GM04504 (cell line): ENCODE data around the gene RBFOX2.
A peak's percentile ranks its signal among the peaks of the same experiment; 100 is the strongest.

ENCODE experiments used
- DNase-seq: peaks from one replicate; pipeline ENCODE4 v3.0.0-alpha.2; 2012; ENCODE audit warnings: low read depth

Gene RBFOX2

DNA sequence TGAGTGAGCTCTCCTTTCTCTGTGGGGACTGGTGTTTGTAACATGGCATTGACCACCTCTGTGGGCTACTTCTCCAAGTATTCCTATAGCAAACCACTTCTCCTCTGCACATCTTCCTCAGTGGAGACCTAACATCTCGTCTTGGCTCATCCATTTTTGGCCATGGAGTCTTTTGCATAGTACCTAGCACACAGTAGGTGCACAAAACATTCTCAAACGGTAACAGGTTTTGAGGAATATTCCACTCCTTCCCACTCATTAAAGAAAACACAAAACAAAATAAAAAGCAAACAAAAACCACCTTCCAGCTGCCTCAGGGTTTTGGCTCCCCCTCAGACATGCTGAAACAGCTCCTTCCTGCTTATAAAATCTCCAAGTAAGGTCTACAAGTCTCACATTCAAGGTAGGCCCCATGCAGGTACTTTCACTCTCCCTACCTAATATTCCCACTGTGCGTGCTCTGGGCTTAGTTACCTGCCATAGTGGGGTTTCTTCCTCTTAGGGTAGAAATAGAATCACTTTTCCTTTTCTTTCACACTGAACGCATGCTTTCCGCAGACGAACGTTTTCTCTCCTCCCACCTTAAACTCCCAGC, 132.4 kb downstream of the RBFOX2 start:
- no peak for DNase-seq

DNA sequence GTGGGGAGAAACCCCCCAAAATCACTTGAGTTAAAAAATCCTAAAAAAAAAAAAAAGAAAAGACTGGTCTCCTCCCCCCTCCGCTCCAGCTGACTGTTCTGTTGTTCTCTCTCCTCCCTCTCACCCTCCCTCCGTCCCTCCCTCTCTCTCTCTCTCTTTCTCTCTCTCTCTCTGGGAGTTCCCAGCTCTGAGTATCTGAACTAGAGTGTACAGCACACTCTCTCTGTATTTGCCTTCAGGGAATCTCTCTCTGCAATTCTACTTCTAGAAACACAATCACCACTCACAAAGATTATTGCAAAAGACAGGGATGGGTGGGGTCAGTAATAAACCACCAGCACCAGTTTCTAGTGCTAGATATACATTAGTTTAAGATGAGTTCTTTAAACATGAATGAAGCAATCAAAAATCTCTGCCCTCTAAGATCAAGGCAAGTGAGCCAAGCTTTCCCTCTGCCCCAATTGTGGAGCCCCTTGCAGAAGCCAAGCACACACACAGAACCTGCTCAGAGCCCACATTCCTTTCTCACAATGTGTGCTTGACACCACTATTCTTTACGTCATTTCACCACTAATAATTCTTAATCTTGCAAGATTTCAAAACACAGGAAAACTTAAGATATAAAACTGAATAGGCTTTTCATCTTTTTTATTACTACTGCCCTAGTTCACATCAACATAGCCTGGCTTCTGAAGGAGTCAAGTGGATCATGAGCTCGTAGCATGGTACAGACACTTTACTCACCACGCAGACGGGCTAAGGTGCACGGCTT, 133.5 kb downstream of the RBFOX2 start:
- peak; percentile 75 for DNase-seq

DNA sequence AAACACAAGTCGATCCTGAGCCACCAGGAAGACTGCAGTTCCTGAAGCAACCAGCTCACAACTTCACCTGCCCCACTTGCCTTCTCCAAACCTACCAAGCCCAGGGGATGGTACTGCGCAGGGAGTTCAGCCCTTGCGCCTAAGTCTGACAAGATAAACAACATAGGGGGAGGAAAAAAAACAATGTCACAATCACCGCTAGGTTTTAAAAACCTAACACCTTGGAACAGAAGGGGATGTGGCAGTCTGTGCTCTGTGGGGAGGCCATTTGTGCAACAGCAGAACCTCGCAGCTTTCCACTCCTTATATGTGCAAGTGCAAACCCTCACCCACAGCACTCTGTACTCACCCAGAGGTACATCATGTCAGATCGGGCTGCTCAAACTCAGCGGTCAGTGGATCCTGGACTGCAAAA, 134.2 kb downstream of the RBFOX2 start:
- no peak for DNase-seq

DNA sequence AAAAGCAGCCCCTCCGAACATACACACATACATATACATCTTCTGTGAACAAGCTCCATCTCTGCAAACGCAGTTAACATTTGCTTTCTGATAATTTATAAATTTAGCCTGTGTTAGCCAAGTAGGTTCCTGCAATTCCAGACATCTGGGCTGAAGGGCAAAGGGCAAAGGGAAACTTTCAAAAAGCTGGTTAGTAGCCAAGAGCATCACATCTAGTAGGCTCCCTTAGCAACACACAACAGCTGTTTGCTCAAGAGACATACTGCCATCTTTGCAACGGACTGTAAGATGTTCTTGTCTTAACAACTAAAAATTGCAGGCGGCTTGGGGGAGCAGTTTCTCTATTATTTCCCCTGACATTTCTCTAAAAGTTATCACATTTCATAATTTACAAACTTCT, 134.9 kb downstream of the RBFOX2 start:
- no peak for DNase-seq

DNA sequence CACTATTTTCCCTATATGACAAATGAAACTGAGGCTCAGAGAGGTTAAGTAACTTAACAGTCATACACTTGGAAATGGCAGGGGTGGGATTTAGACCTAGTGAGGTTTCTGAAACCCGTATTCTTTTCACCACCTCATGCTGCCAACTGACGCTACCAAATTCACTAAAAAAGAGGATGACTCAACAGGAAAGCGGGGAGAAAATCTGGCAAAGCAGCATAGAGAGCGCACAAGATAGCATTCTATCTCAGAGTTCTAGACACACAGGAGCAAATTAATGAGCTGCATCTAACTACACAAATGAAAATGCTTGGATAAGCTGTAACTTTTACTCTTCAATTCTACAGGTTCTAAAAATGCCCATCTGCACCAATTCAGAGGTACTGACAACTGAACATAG, 136.4 kb downstream of the RBFOX2 start:
- peak; percentile 58 for DNase-seq

DNA sequence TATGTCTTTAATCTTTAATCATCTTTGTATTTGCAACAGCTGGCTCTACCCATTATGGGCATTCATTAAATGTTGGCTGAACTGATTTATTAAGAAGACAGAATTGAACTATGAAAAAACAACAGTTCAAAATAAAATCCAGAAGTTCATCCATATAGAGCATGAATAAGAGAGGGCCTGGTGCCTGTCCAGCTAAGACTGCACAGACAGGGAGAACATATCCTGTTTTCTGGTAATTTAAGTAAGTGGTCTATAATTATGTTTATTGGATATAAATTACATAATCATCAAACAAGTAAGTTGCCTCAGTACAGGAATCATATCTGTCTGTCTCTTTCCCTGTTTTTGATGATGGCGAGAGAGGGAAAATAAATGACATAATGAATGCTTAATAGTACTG, 137.2 kb downstream of the RBFOX2 start:
- no peak for DNase-seq

DNA sequence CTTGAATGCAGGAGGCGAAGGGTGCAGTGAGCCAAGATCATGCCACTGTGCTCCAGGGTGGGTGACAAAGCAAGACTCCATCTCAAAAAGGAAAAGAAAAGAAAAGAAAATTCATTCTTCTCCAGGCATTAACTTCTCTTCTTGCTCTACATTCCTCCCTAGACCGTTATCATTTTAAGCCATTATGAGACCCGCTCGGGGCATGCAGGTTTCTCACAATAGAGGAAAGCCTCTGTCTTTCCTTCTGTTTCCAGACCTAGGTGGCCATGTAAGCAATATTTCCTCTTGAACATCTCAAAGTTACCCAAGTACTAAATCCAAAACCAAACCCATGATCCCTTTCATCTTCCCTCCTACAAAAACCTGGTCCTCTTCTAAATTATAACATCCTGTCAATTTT, 139.6 kb downstream of the RBFOX2 start:
- DNase-seq: no peak

DNA sequence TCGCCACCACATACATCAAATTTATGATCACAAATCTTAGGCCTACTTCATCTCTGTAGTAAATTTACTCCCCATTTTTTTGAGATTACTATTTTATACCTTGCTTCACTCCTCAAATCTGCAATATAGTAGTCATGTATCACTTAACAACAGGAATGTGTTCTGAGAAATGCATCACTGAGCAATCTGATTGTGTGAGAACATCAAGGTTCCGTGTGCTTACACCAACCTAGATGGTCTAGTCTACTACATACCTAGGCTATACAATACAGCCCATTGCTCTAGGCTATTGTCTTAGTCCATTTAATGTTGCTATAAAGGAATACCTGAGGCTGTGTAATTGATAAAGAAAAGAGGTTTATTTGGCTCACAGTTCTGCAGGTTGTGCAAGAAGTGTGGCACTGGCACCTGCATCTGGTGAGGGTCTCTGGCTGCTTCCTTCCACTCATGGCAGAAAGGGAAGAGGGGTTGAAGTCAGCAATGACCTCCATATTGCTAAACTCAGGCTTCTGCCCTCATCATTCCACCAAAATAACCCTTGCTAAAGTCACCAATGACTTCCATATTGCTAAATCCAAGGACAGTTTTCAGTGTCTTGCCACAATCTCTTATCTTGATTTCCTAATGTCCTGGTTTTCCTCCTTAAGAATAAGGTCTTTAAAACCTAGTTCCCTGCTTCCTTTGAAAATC, 140.3 kb downstream of the RBFOX2 start:
- DNase-seq: no peak

DNA sequence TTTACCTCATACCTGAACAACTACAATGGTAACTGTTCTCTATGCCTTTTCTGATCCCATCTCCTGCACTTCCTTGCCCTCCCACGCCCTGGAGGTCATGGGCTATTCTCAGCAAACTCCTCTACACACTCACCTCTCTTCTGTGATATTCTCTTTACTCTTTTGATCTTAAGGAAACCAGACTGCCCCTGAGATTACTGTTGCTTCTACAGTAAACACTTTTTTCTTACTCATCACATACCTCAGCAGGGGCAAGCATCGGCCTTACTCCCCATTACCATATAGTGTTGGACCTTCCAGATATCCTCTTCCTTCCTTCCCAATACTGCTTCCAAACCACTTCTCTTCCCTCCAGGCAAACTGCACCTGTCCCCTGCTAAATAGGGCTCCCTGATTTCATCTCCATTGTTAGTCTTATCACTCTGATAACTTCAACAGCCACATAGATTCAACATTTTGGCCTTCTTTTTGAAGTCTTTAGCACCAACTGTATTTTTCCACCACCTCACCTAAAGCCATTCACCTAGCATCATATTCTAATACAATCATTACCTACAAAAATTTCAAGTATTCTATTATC, 141.2 kb downstream of the RBFOX2 start:
- no peak for DNase-seq

DNA sequence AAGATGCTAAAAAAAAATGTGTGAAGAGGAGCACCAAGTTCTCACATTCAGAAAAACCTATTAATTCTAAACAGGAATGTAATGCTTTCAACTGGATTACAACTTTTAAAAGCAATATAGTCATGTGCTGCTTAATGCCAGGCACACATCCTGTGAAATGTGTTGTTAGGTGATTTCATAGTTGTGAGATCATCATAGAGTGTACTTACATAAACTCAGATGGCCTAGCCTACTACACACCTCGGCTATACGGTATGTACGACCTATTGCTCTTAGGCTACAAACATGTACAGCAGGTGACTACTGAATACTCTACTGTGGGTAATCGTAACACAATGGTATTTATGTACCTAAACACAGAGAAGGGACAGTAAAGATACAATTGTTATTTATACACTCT, 142.3 kb downstream of the RBFOX2 start:
- no peak for DNase-seq

DNA sequence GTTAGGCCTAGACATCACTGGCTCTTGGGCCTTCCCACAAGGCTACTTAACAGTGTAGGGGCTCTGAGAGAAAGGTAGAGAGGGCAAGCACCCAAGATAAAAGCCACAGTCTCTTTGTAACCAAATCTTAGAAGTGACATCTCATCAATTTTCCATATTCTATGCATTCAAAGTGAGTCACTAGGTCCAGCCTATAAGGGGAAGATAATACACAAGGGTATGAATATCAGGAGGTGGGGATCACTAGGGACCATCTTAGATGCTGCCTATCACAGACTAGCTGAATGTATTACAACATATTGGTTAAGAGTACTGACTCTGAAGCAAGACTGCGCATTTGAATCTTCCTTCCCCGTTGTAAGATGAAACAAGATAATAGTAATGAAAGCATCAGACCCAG, 144.1 kb downstream of the RBFOX2 start:
- no peak for DNase-seq

DNA sequence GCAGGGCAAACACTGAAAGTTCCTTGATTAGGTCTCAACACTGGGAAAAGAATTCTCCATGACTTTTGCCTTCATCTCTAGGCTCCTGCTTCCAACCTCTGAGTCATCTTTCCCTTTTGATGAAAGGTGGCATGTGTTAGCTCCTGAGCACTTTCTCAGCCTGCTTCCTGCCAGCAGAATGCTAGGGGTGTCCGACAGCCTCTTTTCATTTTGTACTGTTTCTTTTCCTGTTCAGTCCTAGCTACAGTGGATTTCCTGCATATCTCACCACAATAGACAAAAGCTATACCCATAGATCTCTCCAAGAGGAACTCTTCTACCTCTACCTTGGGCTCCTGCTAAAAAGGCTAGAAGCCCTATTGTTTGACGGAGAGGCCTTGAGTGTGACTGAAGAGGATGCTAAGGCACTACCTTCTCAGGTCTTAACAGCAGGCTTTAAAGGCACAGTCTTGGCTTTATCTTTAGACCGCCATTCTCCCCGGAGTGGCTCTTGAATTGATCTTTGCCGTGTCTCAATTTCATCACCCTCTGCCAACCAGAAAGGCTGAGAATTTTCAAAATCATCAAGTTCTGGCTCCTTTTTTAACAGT, 145.5 kb downstream of the RBFOX2 start:
- peak; percentile 20 for DNase-seq

DNA sequence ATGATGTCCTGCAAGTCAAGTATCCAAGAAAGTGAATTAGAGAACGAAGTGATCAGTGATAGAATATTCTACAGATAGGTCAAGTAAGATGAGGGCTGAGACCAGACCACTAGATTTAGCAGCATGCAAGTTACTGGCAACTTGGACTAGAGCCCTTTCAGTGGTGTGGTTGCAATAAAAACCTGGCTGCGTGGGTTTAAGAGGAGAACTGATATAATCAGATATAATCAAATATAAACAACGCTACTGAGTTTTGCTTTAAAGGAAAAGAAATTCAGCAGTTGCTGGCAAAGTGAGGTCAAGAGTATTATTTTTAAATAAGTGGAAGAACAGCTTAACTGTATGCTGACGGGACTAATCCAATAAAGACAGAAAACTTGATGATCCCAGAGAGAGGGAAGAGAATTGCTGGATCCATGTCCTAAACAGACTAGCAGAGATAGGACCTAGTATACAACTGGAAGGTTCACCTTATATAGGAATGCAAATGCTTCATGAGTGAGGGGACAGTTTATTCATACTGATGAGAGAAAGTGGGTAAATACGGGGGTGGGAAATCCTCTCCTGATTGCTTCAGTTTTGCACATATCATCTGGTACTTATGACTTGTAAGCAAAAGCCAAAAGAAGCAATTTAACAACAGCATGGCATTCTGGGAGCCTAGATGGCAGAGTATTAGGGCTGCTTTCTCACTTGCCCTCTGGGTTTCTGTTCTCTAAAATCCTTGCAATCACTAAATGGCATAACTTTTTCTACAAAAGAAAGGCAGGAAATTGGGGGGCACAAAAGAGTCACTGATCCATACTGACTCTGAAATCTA, 146.2 kb downstream of the RBFOX2 start:
- no peak for DNase-seq

DNA sequence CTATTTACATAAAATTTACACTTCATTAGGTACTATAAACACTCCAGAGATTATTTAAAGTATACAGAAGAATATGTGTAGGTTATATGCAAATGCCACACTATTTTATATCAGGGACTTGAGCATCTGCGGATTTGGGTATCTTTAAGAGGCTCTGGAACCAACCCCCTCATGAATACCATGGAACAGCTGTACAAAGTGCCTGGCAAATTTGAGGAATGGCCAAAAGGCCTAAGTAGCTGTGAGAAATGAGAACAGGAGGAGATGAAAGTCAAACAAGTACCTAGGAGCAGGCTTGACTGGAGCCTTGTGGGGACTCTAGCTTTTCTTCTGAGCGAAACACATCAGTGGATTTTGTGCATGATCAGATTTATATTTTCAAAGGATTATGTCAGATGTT, 149.3 kb downstream of the RBFOX2 start:
- DNase-seq: no peak

DNA sequence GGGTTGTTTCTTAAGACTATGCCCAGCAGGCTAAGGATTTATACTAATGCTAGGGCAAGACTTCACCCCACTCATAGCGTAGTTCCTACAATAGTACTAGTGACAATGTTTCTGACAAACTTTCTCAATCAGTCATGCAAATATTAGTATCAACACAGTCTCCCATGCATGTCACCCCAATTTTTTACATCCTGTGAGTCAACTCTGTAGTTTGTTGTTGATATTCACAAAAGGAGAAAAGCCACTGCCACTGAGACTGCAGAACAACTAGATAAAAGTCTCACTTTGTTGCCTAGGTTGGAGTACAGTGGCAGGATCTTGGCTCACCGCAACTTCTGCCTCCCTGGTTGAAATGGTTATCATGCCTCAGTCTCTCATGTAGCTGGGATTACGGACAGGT, 155.2 kb downstream of the RBFOX2 start:
- no peak for DNase-seq

DNA sequence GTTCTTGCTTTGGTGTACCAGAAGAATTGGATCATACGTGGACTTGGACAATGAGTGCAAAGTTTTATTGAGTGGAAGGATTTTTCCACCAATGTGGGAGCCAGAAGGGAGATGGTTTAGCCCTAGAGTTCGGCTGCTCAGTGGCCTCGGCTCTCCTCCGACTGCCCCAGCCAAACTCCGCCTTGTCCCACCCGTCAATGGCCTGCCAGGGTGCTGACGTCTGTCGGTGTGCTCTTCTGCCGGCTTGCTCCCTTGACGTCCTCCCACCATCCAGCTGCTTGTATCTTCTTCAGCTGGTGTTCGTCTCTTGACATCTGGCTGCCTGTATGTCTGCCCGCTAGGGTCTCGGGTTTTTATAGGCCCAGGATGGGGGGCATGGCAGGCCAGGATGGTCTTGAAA, 156.2 kb downstream of the RBFOX2 start:
- no peak for DNase-seq

DNA sequence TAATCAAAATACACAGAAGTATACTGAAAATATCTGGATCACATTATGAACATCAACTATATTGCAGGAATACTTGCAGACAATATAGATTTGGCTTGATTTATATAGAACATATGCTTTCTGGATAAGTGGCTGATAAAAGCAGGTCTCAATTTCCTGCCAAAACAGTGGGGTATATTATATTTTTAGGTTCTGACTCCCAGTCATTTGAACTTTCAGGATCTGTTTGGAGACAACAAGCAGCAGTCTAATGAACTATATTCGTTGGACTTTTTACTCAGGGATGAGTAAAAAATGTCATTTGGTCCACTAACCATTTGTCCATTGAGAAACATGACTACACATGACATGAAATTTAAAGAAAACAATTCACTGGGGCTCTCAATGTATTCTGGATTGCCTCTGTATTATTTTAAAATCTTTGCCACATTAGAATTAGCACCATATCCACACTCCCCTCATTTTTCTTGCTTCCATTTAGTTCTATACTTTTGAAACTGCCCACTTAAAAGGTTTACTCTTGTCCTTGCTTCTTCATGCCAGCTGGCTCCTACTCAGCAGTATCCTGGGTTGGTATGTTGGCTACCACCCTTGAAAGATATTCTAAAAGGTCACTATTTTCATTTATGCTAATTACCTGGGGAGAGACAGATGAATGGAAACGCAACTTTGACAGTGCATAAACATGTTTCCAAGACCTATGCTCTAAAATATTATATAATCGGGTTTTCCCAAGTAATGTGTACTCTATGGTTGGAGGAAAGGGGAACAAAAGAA, 157.9 kb downstream of the RBFOX2 start:
- no peak for DNase-seq

DNA sequence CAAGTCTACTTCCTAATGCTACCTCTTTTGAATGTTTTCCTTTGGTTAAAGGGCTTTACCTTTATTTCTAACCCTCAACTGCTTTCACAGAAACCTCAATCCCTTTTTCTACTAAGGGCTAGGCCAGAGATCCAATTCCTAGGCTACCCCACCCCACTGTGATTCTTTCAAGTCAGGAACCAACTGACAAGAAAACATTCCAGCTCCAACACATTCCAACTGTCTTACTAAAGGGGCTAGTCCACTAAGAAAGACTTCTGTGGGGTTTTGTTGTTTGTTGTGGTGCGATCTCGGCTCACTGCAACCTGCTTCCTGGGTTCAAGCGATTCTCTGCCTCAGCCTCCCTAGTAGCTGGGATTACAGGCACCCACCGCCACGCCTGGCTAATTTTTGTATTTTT, 159.7 kb downstream of the RBFOX2 start:
- DNase-seq: no peak

DNA sequence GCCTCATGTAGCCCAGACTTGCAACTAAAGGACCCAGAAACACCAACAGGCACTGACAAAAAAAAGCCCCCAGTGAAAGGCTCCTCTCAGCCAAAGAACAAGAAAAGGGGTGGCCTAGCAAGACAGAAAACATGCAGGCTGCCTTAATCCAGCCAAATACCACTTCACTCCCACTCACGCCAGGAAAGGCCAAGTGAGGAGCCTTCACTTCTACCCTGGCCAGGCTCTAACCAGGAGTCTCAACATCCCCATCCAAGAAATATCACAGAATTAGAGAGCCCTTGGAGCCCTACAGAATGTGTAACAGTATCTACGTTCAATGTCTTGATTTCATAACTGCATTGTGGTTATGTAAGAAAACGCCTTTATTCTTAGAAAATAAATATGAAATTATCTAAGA, 162.0 kb downstream of the RBFOX2 start:
- DNase-seq: no peak

DNA sequence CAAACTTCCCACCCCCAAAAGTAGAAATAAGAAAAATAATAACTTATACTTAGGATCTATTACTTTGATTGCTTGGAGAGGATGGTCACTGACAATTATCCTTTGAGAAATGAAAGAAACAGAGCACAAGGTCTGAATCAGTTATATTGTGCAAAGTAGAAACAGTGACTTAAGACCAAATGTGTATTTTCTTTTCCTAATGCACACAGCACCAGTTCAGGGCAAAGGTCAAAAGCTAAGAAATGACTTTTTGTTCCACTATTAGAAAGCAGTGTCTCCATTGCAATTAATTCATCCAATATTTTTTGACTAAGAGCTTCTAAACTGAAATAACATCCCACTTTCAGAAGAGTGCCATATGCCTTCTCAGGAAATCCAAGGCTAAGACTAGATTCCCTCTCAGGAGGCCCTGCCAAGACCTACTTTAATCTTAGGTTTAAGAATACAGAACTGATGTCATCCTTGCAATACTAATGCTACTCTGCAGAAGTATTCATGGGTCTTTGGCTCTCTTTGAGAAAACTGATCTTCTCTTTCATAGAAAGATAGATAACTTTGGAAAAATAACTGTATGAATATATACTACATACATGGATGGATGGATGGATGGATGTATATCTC, 164.0 kb downstream of the RBFOX2 start:
- DNase-seq: no peak

DNA sequence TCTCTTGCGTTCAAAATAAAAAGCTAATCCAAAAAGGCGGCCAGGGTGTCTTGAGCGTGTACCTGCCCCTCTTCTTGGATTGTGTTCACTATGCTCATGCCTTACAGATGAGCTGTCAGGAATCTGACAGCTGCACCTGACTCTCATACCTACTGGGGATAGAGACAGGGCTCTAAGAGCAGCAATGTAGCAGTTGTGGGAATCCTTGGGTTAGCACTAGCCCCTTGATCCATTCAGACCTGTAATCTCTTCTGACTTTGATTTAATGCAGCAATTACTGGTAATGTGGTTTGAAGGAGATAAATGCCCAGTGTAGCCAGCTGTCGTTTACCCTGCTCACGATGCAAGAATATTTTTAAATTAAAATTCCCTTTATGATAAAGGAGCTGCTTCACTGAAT, 165.2 kb downstream of the RBFOX2 start:
- DNase-seq: no peak
